GM19035 (cell line): ENCODE results near the gene BPIFB6.

Experiments used
- ATAC-seq: cut with Tn5 transposase; IDR thresholded peaks from one replicate; pipeline ENCODE4 v1.9.1; 2021; ENCODE audit not compliant: unreplicated experiment

Gene BPIFB6

GRCh38 chr20:33059741-33060390 lies 28.4 kb downstream of the BPIFB6 start:
- ATAC-seq: no peak

DNA sequence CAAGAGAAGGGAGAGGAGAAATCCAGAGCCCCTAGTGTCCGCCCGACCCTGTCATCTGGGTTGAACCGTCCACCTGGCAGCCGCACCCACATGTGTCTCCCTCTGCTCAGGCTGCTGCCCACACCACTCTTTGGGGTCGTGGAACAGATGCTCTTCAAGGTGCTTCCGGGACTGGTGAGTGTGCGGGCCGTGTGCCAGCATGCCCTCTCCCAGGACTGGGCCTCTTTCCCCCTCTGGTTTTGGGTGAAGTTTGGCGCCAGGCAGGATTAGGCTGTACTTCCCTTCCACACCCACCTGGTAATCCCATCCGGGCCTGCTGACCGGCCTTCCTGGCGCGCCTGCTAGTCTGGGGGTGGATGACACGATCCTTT lies 30.2 kb downstream of the BPIFB6 start:
- no peak for ATAC-seq

DNA sequence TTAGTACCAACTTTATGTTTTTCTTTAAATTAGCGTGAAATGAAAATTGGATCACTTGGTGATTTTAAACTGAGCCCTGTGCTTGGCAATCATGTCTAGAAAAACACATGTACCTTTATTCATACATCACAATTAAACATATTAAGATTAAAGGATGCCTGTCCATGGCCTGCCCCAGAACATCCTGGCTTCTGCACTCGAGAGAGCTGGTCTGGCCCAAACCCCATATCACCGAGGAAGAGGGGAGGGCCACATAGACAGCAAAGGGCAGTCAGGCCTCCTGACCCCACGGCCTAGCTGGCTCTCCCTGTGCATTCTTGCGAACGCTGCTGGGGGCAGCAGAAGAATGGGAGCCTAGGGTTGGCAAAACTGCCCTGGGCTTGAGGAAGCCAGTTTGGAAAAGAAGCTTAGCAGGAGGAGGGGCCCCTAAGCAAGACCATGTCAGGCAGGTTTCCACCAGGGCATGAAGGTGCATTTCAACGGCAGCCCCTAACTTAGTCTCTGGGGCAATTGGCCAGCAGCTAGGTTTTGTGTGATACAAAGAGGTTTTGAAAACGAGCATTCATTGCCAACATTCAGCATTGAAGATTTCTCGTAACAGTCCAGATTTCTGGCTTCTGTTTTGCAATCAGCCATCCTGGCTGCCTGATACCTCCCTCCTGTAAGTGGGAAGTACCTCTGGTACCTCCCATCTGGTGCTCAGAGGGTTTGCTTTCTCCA lies 30.8 kb downstream of the BPIFB6 start:
- ATAC-seq: no peak

GRCh38 chr20:33062825-33063149 lies 31.3 kb downstream of the BPIFB6 start:
- ATAC-seq: no peak

DNA sequence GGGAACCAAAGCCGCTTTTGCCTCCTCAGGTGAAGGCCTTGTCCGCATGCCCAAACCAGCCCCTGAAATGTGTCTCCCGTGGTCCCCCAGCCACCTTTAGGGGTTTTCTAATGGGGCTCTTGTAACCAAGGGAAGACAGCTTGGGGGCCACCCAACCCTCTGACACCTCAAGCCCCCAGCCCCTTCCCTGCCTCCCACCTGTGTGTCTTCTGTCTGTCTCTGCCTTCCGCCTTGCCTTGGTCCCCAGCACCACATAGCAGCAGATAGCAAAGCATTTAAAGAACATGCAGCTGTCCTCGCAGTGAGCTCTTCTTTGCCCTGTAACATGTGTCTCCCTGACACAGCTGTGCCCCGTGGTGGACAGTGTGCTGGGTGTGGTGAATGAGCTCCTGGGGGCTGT lies 31.8 kb downstream of the BPIFB6 start:
- no peak for ATAC-seq

- ATAC-seq: no peak
Observed at GRCh38 chr20:33064572-33065287, 33.3 kb downstream of the BPIFB6 start.

DNA sequence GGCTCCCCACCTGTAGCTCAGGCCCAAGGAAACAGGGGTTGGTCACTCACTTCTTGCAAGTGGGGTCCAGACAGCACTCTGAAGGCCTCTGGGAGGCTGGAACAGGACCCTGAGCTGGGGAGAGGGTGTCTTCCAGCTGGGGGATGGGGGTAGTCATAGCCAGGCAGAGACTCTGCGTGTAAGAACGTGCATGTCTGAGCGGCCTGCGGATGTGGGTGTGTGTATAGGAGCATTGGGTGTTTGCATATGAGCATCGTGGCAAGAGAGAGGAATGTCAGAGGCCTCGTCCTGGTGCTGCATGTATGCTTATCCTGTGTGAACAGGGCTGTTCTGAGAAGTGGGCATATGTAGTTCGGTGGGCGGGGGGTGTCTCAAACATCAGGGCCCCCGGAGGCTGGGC lies 34.3 kb downstream of the BPIFB6 start:
- no peak for ATAC-seq

DNA sequence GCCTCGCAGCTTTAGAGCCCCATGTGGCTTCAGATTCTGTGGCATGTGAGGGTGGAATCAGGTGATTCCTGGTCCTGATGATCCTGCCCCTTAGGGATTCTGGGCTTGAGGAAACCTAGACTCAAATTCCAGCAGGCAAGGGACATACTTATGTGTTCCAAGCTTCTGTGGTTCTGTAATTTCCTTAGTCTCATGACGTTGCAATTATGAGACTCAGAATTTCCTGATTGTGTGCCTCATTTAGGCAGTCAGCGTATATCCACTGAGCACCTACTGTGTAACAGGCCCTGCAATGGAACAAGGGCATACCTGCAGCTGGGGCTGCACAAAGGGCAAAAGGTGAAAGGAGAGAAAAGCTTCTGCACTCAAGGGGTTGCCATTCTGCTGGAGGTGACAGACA lies 36.4 kb downstream of the BPIFB6 start:
- no peak for ATAC-seq

DNA sequence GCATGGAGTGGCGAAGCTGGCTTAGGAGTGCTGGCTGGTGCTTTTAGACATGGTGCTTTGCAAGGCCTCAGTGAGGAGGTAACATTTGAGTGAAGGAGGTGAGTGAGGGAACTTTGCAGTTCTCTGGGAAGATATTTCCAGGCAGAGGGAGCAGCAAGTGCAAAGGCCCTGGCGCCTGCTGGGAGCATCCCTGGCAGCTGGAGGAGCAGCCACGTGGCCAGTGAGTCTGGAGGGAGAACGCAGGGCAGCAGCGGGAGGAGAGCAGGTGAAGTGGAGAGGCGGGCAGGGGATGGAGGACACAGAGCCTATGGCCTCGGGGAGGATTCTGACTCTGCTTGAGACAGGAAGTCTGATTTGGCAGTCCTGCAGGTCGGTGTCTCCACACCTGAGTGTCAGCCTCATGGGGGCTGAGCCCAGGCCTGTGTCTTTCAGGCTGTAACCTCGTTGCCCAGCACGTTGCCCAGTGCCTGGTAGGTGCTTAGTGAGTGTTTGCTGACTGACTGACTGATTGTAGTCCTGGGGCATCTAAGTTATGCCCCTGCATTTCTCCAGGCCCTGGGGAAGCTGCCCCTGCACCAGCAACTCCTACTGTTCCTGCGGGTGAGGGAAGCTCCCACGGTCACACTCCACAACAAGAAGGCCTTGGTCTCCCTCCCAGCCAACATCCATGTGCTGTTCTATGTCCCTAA lies 36.9 kb downstream of the BPIFB6 start:
- ATAC-seq: no peak

DNA sequence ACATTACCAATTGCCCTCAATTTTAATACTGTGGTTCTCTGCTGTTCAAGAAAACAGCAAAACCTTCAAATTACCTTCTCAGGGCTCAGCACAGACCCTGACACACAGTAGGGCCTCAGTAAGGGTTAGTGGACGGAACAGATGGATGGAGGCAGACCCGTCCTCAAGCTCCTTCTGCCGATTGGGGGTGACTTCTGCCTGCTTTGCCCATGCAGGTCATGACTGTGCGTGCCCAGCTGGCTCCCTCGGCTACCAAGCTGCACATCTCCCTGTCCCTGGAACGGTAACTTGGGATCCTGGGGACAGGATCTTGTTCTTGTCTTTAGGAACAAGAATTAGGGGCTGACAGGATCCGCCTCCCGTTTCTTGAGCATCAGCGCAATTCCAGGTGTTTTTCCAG lies 38.2 kb downstream of the BPIFB6 start:
- no peak for ATAC-seq

DNA sequence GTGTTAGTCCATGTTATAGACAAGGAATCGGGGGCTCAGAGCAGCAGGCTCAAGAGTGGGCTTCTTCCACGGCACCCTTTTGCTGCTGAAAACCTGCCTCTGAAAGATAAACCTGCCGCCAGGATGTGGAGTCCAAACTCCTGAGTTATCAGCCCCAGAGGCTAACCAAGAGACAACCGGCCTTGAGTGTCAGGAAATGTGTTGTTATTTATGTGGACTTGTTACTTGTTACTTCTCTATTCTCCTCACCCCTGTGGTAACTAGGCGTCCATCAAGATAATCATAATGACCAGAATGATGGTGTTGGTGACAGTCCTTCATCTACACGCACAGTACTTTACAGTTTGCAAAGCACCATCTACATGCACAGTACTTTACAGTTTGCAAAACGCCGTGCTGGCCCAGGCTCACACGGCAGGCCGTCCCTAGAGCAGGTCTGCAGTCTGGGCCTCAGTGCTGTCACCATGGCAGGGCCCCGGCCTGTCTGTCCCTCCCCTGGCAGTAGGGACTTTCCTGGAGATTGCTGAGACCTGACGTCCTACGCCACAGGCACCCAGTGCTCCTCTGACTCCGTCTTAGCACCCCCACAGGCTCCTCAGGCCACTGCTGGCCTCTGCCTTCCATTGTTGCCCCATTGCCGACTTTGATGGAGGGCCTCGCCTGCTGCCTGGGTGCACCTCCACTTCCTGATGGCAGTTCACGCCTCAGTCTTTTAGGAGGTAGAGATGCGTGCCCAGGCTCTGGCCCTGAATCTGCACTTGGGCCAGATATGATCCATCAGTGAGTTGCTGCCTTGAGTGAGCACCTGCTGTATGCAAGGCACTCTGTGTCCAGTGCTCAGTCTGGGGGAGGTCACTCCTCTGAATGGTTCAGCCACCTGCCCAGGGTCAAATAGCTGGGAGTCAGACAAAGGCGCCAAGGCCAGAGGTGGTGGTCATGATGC lies 38.9 kb downstream of the BPIFB6 start:
- no peak for ATAC-seq

DNA sequence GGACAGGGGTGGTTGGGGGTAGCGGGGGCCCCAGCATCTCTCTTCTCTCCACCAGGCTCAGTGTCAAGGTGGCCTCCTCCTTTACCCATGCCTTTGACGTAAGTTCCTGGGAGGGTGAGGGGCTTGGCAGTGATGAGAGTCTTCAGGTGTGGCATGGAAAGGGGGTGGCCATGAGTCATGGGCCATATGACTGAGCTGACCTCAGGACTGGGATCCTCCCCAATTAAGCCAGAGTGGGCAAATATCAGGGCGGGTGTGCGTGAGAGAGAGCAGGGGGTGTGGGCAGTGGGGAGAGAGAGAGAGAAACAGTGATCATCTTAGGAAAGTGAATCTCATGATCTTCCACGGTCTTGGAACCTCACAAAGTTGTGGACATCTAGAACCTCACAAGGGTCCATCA lies 39.8 kb downstream of the BPIFB6 start:
- ATAC-seq: no peak

- ATAC-seq: no peak
Observed at GRCh38 chr20:33072362-33072761, 40.9 kb downstream of the BPIFB6 start.

DNA sequence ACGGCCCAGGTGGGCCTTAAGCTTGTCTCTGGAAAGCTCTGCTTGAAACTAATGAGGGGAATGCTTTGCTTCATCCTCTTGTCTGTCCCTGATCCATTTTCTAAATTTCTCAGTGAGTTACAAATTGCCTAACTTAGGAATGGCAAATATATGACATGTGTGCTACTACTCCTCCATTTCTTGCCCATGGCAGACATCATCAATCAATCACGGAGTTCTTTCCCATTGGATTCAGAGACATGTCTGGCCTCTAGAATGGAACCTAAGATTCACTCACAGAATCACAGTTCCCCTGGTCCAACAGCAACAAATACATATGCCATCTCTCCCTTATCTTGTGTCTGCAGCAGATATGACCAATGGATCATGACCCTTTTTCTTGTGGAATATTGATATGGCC lies 41.4 kb downstream of the BPIFB6 start:
- no peak for ATAC-seq

DNA sequence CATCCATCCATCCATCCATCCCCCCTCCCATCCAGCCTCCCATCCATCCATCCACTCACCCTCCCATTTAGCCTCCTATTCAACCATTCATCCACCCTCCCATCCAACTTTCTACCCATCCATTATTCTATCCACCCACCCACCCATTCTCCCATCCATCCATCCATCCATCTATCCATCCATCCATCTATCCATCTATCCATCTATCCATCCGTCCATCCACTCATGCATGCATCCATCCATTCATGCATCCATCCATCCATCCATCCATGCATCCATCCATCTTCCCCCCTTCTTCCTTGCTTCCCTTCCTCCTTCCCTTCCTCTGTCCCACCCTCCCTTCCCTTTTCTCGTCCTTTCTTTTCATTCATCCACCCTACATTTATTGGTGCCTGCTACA lies 43.2 kb downstream of the BPIFB6 start:
- no peak for ATAC-seq

- ATAC-seq: no peak
Observed at GRCh38 chr20:33075281-33075680, 43.8 kb downstream of the BPIFB6 start.

- no peak for ATAC-seq
Observed at GRCh38 chr20:33076662-33077372, 45.4 kb downstream of the BPIFB6 start.

- ATAC-seq: no peak
Observed at GRCh38 chr20:33079259-33079658, 47.8 kb downstream of the BPIFB6 start, which contains the start of gene BPIFB4. Gene BPIFB4, plus strand, starts transcription at chr20:33079643. Its CDS starts 1,884 bp downstream, at chr20:33081527.

DNA sequence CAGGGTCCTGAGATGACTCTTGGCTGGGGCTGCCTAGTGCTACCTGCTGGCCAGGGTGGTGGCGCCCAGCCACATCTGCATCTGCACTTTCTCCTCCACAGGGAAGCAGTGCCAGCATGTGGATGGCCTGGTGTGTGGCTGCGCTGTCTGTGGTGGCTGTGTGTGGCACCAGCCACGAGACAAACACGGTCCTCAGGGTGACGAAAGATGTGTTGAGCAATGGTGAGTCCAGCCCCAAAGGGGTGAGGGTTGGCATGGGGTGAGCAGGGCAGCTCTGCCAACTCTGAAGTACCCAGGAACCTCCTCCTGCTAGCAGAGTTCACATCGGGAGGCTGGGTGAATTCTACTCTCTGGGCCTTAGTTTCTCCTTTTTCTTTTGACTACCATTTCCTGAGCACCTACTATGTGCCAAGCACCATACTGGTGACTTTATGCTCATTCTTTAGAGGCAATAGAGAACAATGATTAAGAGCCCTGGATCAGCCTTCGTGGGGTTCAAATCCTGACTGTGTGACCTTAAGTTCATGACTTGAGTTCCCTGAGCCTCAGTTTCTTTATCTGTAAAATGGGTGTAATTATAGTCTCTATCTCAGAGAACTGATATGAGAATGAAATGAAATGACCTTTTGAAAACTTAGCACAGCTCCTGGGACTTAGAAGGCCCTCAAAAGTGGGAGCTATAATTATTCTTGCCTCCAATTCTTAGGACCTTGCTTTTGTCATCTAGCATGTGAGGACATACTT lies 50.1 kb downstream of the BPIFB6 start:
- no peak for ATAC-seq
